H9 (cell line): ENCODE measurements around the gene PSMB5. TPM values are rescaled to one million over a fixed set of nuclear protein-coding genes. Genes with fewer than 3 reads are reported as not detected.

ENCODE experiments used
- DNase-seq: peaks from one replicate; pipeline ENCODE4 v3.0.0-alpha.2; 2017
- H2AFZ ChIP-seq: one replicate; pipeline ENCODE4 v1.6.1; 2013; ENCODE audit warnings: mild to moderate bottlenecking, low read length, control low read depth, moderate library complexity
- H2AK5ac ChIP-seq: 2 replicates; pipeline ENCODE4 v1.6.1; 2013; ENCODE audit warnings: low read length, control low read depth, mixed read lengths; ENCODE audit not compliant: insufficient read length
- H2BK120ac ChIP-seq: one replicate; pipeline ENCODE4 v1.6.1; 2013; ENCODE audit warnings: low read depth, mild to moderate bottlenecking, low read length, control low read depth, inconsistent platforms; ENCODE audit not compliant: poor library complexity, severe bottlenecking
- H2BK12ac ChIP-seq: 2 replicates; pipeline ENCODE4 v1.6.1; 2013; ENCODE audit warnings: low read length, control low read depth, mixed read lengths, low read depth; ENCODE audit not compliant: insufficient read length
- H2BK15ac ChIP-seq: 2 replicates; pipeline ENCODE4 v1.6.1; 2013; ENCODE audit warnings: low read depth, low read length, control low read depth
- H2BK20ac ChIP-seq: one replicate; pipeline ENCODE4 v1.6.1; 2013; ENCODE audit warnings: low read depth, mild to moderate bottlenecking, low read length, control low read depth, inconsistent platforms; ENCODE audit not compliant: poor library complexity, severe bottlenecking
- H2BK5ac ChIP-seq: 2 replicates; pipeline ENCODE4 v1.6.1; 2013; ENCODE audit warnings: low read length, control low read depth, mixed read lengths; ENCODE audit not compliant: insufficient read length
- H3K14ac ChIP-seq: 2 replicates; pipeline ENCODE4 v1.6.1; 2013; ENCODE audit warnings: low read length, control low read depth; ENCODE audit not compliant: insufficient read depth
- H3K18ac ChIP-seq: 2 replicates; pipeline ENCODE4 v1.6.1; 2013; ENCODE audit warnings: low read depth, mild to moderate bottlenecking, mixed read lengths, low read length, control low read depth; ENCODE audit not compliant: insufficient read length
- H3K23ac ChIP-seq: 2 replicates; pipeline ENCODE4 v1.6.1; 2013; ENCODE audit warnings: low read length, control low read depth, mixed read lengths, low read depth; ENCODE audit not compliant: insufficient read length
- H3K23me2 ChIP-seq: 2 replicates; pipeline ENCODE4 v1.6.1; 2013; ENCODE audit warnings: low read depth, mild to moderate bottlenecking, mixed read lengths, low read length, control low read depth; ENCODE audit not compliant: insufficient read length, poor library complexity, severe bottlenecking
- H3K27ac ChIP-seq: 2 replicates; pipeline ENCODE4 v1.5.1; 2013; ENCODE audit warnings: low read length, control low read depth, mixed read lengths, low read depth; ENCODE audit not compliant: insufficient read length
- H3K27me3 ChIP-seq: 2 replicates; pipeline ENCODE4 v1.6.1; 2013; ENCODE audit warnings: low read length, control low read depth, inconsistent platforms; ENCODE audit not compliant: insufficient read depth
- H3K4ac ChIP-seq: 2 replicates; pipeline ENCODE4 v1.6.1; 2013; ENCODE audit warnings: low read depth, mild to moderate bottlenecking, control low read depth, inconsistent platforms, low read length, moderate library complexity
- H3K4me1 ChIP-seq: 2 replicates; pipeline ENCODE4 v1.6.1; 2013; ENCODE audit warnings: low read length, control low read depth, inconsistent platforms; ENCODE audit not compliant: insufficient read depth
- H3K4me2 ChIP-seq: 2 replicates; pipeline ENCODE4 v1.6.1; 2013; ENCODE audit warnings: low read length, control low read depth, mixed read lengths; ENCODE audit not compliant: insufficient read length, insufficient read depth
- H3K56ac ChIP-seq: 2 replicates; pipeline ENCODE4 v1.6.1; 2013; ENCODE audit warnings: low read depth, mild to moderate bottlenecking, mixed read lengths, low read length, control low read depth; ENCODE audit not compliant: insufficient read length
- H3K79me1 ChIP-seq: 2 replicates; pipeline ENCODE4 v1.6.1; 2013; ENCODE audit warnings: low read depth, mild to moderate bottlenecking, moderate library complexity, low read length, control low read depth, inconsistent platforms; ENCODE audit not compliant: insufficient read depth, poor library complexity, severe bottlenecking
- H3K79me2 ChIP-seq: 2 replicates; pipeline ENCODE4 v1.6.1; 2013; ENCODE audit warnings: low read length, control low read depth, inconsistent platforms; ENCODE audit not compliant: insufficient read depth
- H3K9ac ChIP-seq: 2 replicates; pipeline ENCODE4 v1.6.1; 2013; ENCODE audit warnings: low read length, control low read depth, mixed read lengths; ENCODE audit not compliant: insufficient read length; ENCODE audit errors: extremely low read depth
- H3K9me3 ChIP-seq: one replicate; pipeline ENCODE4 v1.6.1; 2013; ENCODE audit warnings: low read depth, low read length, inconsistent platforms; ENCODE audit not compliant: control insufficient read depth
- H3T11ph ChIP-seq: one replicate; pipeline ENCODE4 v1.6.1; 2013; ENCODE audit warnings: mild to moderate bottlenecking, low read length, control low read depth, inconsistent platforms
- H4K20me1 ChIP-seq: one replicate; pipeline ENCODE4 v1.6.1; 2013; ENCODE audit not compliant: control insufficient read depth, insufficient read length, insufficient read depth
- H4K5ac ChIP-seq: 2 replicates; pipeline ENCODE4 v1.6.1; 2013; ENCODE audit warnings: low read depth, mild to moderate bottlenecking, mixed read lengths, low read length, control low read depth; ENCODE audit not compliant: insufficient read length
- H4K8ac ChIP-seq: replicated peaks from 2 replicates; pipeline ENCODE4 v1.6.1; 2013; ENCODE audit warnings: low read length, control low read depth, mixed read lengths, low read depth; ENCODE audit not compliant: insufficient read length
- H4K91ac ChIP-seq: 2 replicates; pipeline ENCODE4 v1.6.1; 2013; ENCODE audit warnings: low read depth, mild to moderate bottlenecking, moderate library complexity, mixed read lengths, low read length, control low read depth; ENCODE audit not compliant: insufficient read length
- H3K27ac Mint-ChIP-seq, 3 experiments: 2 replicates in 2 of 3; 3 replicates in 1 of 3; pipeline ENCODE4 v1.8.0; 2020 to 2021; ENCODE audit warnings: mixed read lengths in 3 of 3, mild to moderate bottlenecking in 1 of 3, moderate library complexity in 1 of 3
- H3K27me3 Mint-ChIP-seq: 2 replicates; pipeline ENCODE4 v1.8.0; 2021; ENCODE audit warnings: low read depth, mild to moderate bottlenecking, moderate library complexity, mixed read lengths
- H3K36me3 Mint-ChIP-seq, 3 experiments: 2 replicates in 2 of 3; 3 replicates in 1 of 3; pipeline ENCODE4 v1.8.0; 2020 to 2021; ENCODE audit warnings: low read depth in 3 of 3, mixed read lengths in 3 of 3; ENCODE audit not compliant: insufficient read depth in 1 of 3
- H3K4me1 Mint-ChIP-seq, 2 experiments: 2 replicates each; pipeline ENCODE4 v1.8.0; 2020; ENCODE audit warnings: mixed read lengths in 2 of 2
- H3K4me3 Mint-ChIP-seq, 2 experiments: 2 replicates in 1 of 2; 3 replicates in 1 of 2; pipeline ENCODE4 v1.8.0; 2020 to 2021; ENCODE audit warnings: mild to moderate bottlenecking in 2 of 2, mixed read lengths in 2 of 2, moderate library complexity in 1 of 2
- H3K9me3 Mint-ChIP-seq, 2 experiments: 2 replicates in 1 of 2; 3 replicates in 1 of 2; pipeline ENCODE4 v1.8.0; 2020; ENCODE audit warnings: mild to moderate bottlenecking in 2 of 2, mixed read lengths in 2 of 2, moderate library complexity in 1 of 2
- WGBS: extraction: QIAGEN DNeasy Blood & Tissue Kit; methylation state at CpG from one replicate; pipeline ENCODE4 v1.1.7; 2013; ENCODE audit warnings: missing lambda C conversion rate, low lambda C conversion rate, mixed read lengths; ENCODE audit not compliant: insufficient read length; ENCODE audit errors: extremely low coverage; 5-methylcytosine and 5-hydroxymethylcytosine counted together
- total RNA-seq: library from RNA; stranded (reverse); gene quantifications from 2 replicates; pipeline ENCODE4 v1.2.1, GENCODE V29; 2021
- TF ChIP-seq, protein P1 (sequence below): fragments of 200-600 bp; sonication (generic); conservative IDR thresholded peaks from 3 replicates; pipeline ENCODE4 v1.8.0; 2021; ENCODE audit warnings: antibody characterized with exemption, mild to moderate bottlenecking

PSMB5 gene
- total RNA-seq, 1 experiment from 2014 or later: 252 TPM

DNA sequence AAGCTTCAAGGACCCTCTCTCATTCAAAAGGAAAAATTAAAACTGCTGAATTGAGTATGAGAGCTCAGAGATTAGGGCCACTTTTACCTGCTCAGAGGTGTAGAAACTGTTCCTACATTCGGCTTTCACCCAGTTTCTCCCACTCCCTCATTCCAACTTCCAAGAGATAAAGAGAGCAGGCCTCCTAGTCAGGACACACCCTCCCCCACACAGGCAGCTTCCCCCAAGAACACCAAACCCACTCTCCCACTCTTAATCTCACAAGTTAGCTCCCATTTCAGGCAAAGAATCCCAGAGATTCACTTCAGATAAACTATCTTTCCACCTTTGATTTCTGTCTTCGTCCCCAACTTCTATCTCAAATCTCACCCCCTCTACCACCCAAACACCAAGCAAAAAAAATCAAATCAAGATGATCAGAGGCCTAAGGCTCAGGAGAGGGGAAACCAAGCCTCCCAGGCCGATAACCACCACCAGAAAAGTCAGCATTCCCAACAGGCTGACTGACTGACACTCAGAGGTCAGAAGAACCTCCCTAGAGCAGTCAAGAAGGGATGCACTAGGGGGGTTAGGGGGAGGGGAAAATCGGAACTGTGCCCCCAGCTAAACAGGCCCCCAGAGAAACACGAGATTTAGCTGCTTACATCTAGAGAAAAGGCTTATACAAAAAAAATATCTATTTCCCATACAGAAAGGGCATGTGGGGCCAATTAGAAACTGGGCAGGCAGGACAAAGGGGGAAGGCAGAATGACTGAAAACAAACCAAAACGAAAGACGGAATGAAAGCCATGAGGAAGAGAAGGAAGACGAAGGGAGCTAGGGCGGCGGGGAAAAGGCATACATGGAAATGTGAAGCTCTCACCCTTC, 35.8 kb upstream of the PSMB5 start:
- Histone ChIP-seq H2BK15ac (no peak overlapping the region), H2AFZ (no peak overlapping the region), H3K56ac (no peak overlapping the region), H3K4me1 (0 out of 2 replicates have a peak, but pooled peaks cover 3% of the 10 kb centered on the region), H3K14ac (peak overlapping the region; percentile 55; the same call in 1 of the 2 replicates), H3K23ac (no peak overlapping the region), H3K4me2 (peak overlapping the region; percentile 98), H3K9me3 (no peaks in the 10 kb centered on the region), H3K27me3 (no peaks in the 10 kb centered on the region), H3K79me2 (peaks cover 5% of the 10 kb centered on the region; the same call in 1 of the 2 replicates), H2AK5ac (no peak overlapping the region), H3K9ac (peak overlapping the region; percentile 93), H2BK20ac (no peak overlapping the region), H3K18ac (no peak overlapping the region), H3K79me1 (peaks cover 17% of the 10 kb centered on the region), H4K8ac (no peak overlapping the region), H4K91ac (no peak overlapping the region), H3K4ac (no peak overlapping the region; the same call in 1 of the 2 replicates), H2BK5ac (no peak overlapping the region), H2BK120ac (no peak overlapping the region), H3T11ph (no peak overlapping the region), H3K27ac (no peak overlapping the region), H4K5ac (peak overlapping the region; percentile 75), H3K23me2 (peaks cover 12% of the 10 kb centered on the region), H4K20me1 (peaks cover 3% of the 10 kb centered on the region), H2BK12ac (peak overlapping the region; percentile 75)
- peak overlapping the region; percentile 87 to 99 for H3K4me3 Mint-ChIP-seq
- H3K27me3 Mint-ChIP-seq: no peaks in the 10 kb centered on the region; the same call in 1 of the 2 replicates
- 100% methylated on average over 1 of the region's 10 CpGs for WGBS
- TF ChIP-seq, protein P1, sequence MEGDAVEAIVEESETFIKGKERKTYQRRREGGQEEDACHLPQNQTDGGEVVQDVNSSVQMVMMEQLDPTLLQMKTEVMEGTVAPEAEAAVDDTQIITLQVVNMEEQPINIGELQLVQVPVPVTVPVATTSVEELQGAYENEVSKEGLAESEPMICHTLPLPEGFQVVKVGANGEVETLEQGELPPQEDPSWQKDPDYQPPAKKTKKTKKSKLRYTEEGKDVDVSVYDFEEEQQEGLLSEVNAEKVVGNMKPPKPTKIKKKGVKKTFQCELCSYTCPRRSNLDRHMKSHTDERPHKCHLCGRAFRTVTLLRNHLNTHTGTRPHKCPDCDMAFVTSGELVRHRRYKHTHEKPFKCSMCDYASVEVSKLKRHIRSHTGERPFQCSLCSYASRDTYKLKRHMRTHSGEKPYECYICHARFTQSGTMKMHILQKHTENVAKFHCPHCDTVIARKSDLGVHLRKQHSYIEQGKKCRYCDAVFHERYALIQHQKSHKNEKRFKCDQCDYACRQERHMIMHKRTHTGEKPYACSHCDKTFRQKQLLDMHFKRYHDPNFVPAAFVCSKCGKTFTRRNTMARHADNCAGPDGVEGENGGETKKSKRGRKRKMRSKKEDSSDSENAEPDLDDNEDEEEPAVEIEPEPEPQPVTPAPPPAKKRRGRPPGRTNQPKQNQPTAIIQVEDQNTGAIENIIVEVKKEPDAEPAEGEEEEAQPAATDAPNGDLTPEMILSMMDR: no peak
- no peak for DNase-seq
- peaks cover 35 to 52% of the 10 kb centered on the region in 2 experiments for H3K4me1 Mint-ChIP-seq
- H3K36me3 Mint-ChIP-seq: peaks cover 39 to 82% (median 72%) of the 10 kb centered on the region in 3 experiments; a peak in 6 of 7 replicates
- peak overlapping the region; percentile 98 to 100 (median 98) for H3K27ac Mint-ChIP-seq
- H3K9me3 Mint-ChIP-seq: no peaks in the 10 kb centered on the region
